Measurements from ENCODE around the gene DDX51.

The DDX51 gene

GRCh38 chr12:132179431-132180362 lies 35.6 kb upstream of the DDX51 start:
- no peak for DNase-seq

GRCh38 chr12:132178801-132179401 lies 34.8 kb upstream of the DDX51 start:
- no peak for DNase-seq

GRCh38 chr12:132178316-132178715 lies 34.2 kb upstream of the DDX51 start:
- DNase-seq: no peak

DNA sequence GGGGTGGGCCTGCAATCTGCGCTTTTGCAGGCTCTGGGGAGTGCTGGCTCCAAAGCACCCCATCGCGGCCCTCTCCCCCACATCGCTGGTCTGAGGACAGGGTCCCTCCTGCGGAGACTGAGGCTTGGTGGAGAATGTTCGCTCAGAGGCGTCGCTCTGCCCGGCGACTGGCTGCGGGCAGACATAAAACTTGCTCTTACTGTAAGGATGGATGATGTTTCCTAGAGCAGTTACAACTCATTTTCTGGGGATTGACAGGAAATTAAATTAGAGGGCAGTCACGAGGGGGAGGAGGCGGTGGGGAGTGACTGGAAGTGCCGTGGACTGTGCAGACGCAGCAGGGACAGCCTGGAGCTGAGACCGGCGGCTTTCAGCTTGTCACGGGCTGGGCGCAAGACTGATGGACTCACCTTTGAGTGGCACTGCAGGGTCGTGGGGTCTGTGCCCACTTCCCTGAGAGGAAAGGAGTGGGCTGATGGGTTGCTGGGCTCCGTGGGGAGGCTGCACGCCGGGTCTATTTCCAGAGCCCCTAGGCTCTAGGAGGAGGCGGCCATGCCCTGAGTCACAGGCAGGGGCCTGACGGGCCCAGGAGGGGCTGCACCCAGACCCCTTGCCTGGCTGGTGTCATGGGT lies 32.9 kb upstream of the DDX51 start:
- no peak for DNase-seq

DNA sequence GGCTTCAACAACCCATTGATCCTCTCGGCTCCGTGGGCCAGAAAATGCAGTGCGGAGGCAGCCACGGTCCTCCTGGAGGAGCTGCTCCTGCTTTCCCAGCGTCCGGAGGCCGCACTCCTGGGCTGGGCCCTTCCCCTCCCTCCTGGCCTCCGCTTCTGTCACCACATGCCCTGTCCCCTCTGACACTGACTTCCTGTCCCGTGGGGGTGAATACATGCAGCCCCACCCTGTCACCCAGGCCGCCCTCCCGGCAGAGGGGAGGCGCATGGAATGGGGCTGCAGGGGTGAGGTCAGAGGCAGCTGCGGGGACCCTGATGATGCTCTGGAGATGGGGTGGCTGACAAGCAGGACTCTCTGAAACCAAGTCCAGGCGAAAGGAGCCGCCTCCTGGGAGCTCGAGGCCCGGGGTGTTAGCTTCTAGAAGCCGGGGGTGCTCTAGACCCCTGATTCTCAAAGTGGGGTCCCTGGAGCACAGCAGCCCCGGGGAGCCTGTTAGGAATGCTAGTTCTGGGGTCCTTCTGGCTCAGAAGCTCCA lies 32.3 kb upstream of the DDX51 start:
- DNase-seq: no peak

- no peak for DNase-seq
These were observed 31.6 kb upstream of the DDX51 start for GRCh38 chr12:132175496-132176384.

- DNase-seq: no peak
These were observed 30.8 kb upstream of the DDX51 start for GRCh38 chr12:132174839-132175490.

GRCh38 chr12:132174015-132174838 lies 30.1 kb upstream of the DDX51 start:
- DNase-seq: no peak

DNA sequence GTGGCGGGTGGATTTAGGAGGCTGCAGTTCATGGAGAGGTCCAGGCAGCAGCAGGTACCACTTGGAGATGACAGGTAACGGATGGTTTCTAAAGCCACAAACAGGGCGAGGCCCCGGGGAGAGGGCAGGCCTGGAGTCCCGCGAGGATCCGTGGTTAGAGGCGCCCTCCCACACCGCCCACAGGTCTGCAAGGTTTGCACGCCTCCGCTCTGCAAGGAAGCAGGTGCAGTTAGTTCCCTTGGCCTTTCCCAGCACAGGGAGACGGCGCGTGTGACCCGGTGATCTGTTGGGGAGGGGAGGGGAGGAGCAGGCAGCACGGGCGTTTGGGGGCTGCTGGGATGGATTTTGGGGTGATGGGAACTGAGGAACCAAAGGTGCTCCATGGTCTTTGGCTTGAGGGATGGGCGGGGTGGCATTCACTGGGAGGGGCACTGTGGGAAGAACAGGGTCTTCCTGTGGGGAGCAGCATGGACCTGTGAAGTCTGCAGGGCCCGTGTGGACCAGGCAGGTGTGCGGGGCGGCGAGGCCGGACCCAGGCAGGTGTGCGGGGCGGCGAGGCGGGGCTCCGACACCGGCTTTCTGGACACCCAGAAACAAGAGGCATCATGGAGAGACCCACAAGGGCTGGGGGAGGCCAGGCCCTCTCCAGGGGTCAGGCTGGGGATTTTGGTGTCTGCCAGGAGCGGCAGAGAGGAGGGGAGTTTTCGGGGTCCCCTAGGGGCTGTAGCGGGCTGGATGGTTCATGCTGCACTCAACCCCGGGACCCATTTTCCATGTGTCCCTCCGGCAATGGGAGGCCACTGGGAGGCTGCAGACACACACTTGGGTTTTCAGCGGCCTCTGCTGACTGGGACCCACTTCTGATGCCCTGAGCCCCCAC lies 29.3 kb upstream of the DDX51 start:
- no peak for DNase-seq

DNA sequence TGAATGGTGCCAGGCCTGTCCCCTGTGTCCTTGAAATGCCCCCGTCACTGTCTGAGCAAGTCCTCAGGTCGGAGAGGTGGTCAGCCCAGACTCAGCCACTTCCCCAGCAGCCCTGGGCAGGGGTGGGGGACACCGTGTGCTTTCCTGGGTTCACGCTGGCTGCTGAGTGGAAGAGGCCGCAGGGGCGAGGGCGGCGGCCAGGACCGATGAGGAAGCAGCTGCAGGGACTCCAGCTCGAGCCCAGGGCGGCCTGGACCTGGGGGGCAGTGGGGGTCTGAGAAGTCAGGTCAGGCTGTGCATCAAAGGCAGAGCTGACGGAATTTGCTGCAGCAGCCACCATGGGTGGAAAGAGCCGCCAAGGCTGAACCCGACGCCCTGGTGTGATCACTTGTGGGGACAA lies 28.5 kb upstream of the DDX51 start:
- no peak for DNase-seq

DNA sequence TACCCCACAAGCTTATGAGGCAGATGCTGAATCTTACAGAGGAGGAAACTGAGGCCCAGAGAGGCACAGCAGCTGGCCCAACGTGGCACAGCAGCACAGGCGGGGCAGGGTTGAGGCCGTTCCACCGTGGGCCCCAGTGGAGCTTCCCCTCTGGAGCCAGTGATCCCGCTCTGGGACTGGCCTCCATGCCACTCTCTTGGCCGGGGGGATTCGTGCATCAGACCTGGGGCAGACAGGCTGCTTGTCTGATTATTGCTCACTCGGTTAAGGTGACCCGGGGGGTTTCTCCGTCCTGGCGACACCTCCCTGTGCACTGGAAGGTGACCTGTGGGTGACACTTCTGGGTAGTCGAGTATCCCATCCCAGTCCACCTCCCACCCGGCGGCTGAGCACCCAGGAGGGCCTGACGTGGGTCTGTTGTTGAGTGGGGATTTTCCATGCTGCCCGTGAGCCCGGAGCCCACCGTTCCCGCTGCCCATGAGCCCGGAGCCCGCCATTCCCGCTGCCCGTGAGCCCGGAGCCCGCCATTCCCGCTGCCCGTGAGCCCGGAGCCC lies 27.9 kb upstream of the DDX51 start:
- DNase-seq: no peak

DNA sequence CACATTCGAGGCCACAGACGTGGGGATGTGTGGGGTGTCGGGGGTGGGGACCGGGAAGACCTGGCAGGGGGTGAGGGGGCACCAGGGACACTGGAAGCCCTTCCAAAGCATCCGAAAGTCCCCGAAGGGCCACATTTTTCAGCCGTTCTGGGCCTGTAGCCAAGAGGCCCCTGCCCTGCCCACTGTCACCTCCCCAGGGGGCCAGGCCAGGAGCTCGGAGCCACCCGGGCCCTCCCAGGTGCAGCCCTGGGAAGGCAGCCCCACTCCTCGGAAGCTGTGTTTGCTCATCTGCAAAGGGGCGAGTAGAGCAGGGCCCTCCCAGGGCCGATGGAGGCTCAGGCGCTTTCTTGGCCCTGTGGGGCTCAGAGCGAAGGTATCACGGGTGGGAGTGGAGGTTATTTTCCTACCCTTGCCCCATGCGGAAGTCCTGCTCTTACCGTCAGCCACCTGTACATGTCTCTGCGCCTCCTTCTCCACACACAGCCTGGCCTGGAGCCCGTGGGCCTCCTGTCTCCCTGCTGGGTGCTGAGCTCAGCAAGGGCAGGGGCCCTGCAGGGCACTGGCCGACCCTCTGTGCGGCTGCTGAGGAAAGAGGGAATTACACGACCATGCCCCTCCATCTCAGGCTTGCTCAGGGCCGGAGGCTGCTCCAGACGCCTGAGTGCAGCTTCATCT lies 27.3 kb upstream of the DDX51 start:
- DNase-seq: no peak

DNA sequence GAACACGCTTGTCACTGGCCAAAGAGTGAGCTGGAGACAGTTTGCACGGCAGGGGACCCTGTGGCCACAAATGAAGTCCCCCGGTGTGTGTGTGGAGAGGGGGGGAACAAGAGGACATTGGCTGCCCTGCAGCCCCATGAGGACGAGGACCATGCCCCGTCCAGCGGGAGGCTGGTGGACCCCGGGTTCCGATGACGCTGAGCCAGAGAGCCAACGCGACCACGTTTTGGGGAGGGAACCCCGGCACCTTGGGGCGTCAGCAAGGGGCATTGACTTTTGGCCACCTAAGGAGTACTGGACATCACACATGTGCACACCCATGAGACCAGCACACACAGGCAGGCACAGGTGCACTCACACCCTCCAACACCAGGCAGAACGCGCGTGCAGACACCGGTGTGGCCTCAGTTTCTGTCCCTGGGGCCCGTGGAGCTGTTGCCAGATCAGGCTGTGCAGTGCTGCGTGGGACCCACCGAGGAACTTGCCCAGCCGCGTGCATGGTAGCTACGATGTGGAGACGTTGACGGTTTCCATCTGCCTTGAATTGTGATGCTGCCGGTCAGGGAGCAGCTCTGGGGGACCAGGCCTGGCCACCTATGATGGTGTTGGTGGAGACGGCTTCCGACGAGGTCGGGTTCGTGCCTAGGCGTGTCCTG lies 26.6 kb upstream of the DDX51 start:
- DNase-seq: no peak

GRCh38 chr12:132170094-132170636 lies 26.0 kb upstream of the DDX51 start:
- DNase-seq: no peak

DNA sequence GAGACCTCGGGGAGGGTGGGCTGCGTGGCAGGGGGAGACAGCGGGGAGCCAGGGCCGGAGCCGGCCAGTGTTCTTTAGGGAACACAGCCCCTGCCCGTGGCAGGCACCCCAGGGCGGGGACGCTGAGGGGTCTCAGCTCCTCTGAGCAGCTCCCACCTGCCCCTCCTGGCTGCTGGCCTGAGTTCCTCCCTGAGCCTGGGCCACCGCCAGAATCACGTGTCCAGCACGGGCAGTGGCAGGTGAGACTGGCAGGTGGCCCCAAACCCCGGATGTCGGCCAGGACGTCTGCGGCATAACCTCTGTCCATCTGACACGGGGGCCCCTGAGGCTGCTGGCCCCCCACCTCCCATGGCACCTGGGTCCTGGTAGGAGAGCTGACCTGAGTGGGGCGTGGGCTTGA lies 25.3 kb upstream of the DDX51 start:
- DNase-seq: no peak

DNA sequence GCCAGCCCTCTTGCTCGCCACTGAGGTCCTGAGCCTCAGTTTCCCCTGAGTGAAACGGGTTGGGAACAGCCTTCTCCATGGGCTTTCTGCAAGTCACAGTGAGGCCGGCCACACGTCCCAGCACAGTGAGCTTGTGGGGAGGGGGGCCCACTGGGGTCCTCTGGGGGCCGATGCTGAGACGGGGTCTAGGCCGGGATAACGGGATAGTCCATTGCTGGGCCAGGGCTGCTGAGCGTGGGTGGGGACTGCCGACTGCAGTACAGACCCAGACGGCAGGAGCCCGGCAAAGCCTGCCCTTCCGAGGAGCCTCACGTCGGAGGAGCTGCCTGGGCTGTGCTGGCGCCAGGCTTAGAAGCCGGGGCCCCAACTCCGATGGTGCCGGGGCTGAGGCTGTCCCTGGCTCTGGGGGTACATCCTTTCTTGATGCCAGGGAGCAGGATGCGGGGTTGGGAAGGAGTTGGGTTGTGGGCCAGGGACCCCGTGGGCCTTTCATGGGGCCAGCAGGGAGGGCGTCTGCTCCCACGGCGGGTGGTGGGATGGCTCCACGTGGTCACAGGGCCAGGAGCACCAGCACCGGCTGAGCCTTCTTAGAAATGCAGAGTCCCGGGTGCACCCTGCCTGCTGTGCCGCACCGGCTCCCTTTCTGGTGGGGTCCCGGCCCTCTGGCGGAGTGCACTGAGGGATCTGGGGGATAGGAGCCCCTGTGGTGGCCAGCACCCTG lies 24.4 kb upstream of the DDX51 start:
- no peak for DNase-seq

DNA sequence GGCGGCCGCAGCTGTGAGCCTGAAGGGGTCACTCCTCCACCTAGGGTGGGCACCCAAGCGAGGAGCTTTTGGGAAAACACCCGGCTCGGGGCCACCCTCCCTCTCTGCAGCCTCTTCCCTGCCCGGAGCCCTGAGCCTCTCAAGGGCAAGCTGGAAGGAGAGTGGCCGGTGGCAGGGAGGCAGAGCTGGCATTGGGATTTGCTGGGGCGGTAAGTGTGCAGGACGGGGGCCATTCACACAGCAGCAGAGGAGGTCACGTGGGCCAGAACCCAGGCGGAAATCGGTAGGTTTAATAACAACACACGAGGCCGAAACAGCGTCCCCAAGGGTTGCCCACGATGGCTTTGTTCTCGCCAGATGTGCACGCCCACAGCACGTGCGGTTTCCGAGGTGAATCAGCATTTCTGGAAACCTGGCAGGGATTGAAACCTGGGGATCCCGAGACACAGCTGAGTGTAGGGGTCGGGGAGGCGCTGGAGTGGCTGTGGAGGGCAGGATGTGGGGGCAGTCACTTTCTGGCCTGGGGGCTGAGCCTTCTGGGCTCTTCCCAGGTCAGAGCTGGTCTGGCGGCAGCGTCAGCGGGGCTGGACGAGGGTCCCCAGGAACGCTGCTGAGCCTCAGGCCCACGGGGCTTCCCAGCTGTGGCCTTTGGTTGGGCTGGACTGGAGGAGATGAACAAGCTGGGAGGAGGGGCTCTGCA lies 23.6 kb upstream of the DDX51 start:
- no peak for DNase-seq
